Measurements from ENCODE around the gene MTMR10.

DNA sequence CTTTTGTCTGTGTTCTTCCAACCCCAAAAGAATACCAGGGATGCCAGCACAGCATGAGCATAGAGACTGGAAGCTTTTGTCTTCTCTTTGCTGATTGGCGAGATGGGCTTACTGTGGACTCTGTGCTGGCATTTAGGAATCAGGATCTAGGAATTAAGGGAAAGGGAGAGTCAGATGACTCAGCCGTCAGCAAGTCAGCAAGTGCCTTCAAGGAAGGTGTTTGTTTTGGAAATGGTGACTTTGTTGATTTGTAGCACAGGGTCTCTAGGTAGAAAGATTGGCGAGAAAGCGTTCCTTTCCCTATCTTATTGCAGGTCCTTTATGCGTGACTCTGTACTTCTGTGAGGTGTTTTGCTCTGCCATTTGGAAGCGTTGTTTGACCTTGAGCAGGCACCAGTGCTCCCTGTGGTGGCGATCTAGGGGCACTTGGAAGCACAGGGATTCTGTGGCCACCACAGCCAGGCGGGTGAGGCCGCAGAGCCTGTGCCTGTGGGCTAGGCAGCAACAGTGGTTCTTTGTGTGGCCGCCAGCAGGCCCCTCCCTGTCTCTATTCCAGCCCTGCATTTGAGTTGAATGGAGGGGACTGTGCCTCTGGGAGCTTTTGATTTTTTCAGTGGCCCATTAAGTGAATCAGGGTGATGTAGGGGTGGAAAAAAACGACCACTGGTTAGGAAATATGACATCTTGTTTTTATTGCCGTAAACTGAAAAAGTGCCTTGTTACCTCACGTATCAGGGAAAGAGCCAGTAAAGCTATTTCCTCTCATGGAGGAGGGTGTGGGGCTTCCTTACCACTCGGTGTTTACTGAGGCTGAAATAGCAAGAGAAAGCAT lies 68.7 kb downstream of the MTMR10 start:
- TF ChIP-seq POLR2A (IDR thresholded peaks at IDR 0.05) (no peak), POLR2AphosphoS5 (IDR thresholded peaks at IDR 0.05; ENCODE audit: insufficient read depth in 1 of 2, low read depth in 1 of 2) (no peak)
- TF ChIP-seq, protein P1, sequence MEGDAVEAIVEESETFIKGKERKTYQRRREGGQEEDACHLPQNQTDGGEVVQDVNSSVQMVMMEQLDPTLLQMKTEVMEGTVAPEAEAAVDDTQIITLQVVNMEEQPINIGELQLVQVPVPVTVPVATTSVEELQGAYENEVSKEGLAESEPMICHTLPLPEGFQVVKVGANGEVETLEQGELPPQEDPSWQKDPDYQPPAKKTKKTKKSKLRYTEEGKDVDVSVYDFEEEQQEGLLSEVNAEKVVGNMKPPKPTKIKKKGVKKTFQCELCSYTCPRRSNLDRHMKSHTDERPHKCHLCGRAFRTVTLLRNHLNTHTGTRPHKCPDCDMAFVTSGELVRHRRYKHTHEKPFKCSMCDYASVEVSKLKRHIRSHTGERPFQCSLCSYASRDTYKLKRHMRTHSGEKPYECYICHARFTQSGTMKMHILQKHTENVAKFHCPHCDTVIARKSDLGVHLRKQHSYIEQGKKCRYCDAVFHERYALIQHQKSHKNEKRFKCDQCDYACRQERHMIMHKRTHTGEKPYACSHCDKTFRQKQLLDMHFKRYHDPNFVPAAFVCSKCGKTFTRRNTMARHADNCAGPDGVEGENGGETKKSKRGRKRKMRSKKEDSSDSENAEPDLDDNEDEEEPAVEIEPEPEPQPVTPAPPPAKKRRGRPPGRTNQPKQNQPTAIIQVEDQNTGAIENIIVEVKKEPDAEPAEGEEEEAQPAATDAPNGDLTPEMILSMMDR (IDR thresholded peaks at IDR 0.05), result no peak

Measured in vagina (tissue), 2 donors.